Suppressor macrophage treated with lipopolysaccharide for 1 hour (primary cell): ENCODE measurements around the gene ECEL1.
A peak's percentile ranks its signal among the peaks of the same experiment; 100 is the strongest.
"Not testable (repeated sequence)": the region's sequence is repeated elsewhere in the genome, so short reads cannot be mapped to it uniquely, and the experiment has no call there.

Experiments used
- DNase-seq, 3 donors: peaks; one replicate each; pipeline ENCODE4 v3.0.0-alpha.2; 2020 to 2022

ECEL1 gene

GRCh38 chr2:232440220-232441018 is 47.2 kb downstream of the ECEL1 start:
- DNase-seq = peak; percentile 84 to 88 (median 87)

GRCh38 chr2:232439758-232440135 is 47.9 kb downstream of the ECEL1 start:
- no peak for DNase-seq

- DNase-seq = peak; percentile 33 to 51 (median 44)
These were observed 48.5 kb downstream of the ECEL1 start for GRCh38 chr2:232438951-232439757.

- DNase-seq = no peak
These were observed 49.5 kb downstream of the ECEL1 start for GRCh38 chr2:232438091-232438490.

DNA sequence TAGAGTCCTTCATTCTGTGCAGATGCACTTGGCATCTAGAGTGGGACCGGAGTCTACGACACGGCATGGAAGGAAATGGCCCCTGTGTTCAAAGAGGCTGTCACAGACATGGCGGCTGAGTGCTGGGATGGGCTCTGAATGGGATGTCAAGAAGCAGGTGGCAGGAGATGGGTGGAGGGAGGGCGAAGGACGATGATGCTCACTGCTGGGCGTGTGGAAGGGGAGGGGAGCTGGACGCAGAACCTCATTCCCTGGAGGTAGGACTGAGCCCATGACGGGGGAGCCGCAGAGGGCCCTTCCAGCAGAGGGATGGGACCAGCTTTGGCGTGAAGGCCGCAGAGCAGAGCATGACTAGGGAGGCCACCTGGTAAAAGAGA is 50.5 kb downstream of the ECEL1 start:
- no peak for DNase-seq

DNA sequence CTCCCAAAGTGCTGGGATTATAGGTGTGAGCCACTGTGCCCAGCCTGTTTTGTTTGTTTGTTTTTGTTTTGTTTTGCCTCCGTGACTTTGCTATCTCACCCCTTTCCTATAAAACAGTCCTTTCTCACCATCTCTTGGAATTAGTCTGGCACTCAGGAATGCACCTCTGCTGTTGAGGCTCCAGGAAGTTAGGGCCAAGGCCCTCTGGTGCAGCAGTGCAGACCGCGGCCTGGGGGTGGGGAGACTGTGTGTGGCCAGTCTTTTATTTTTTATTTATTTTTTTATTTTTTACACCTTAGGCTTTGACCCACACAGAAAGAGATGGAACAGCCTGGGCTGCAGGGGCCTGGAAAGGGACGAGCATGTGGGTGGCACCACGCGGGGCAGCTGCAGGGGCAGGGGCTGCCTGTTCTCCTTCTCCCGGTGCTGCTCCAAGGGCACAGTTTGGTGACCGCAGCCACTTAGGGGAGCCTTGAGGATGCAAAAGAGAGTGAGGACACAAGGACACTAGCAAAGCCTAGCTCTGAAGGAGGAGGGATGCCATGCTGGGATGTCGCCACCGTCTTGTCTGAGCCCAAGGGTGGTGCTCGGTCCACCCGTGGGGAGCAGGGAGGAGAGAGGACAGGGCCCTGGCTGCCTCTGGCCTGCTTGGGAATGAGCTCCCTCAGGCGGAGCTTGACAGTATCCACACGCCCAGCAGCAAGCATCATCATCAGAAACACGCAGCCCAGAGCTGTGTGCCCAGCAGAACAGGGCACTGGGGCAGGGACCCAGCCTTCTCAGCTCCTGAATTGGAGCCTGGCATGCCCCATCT is 51.0 kb downstream of the ECEL1 start:
- DNase-seq = no peak

GRCh38 chr2:232435805-232436204 is 51.8 kb downstream of the ECEL1 start:
- no peak for DNase-seq

DNA sequence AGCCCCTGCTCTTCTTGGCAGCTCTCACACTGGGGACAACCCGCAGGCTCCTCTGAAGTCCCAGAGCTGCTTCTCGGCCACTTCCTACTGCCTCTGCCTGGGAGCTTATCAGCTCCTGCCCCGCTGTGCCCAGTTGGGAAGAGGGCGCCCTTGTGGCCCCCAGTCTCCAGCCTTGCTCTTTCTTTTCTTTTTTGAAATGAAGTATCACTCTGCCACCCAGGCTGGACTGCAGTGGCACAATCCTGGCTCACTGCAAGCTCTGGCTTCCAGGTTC is 52.3 kb downstream of the ECEL1 start:
- DNase-seq = no peak

DNA sequence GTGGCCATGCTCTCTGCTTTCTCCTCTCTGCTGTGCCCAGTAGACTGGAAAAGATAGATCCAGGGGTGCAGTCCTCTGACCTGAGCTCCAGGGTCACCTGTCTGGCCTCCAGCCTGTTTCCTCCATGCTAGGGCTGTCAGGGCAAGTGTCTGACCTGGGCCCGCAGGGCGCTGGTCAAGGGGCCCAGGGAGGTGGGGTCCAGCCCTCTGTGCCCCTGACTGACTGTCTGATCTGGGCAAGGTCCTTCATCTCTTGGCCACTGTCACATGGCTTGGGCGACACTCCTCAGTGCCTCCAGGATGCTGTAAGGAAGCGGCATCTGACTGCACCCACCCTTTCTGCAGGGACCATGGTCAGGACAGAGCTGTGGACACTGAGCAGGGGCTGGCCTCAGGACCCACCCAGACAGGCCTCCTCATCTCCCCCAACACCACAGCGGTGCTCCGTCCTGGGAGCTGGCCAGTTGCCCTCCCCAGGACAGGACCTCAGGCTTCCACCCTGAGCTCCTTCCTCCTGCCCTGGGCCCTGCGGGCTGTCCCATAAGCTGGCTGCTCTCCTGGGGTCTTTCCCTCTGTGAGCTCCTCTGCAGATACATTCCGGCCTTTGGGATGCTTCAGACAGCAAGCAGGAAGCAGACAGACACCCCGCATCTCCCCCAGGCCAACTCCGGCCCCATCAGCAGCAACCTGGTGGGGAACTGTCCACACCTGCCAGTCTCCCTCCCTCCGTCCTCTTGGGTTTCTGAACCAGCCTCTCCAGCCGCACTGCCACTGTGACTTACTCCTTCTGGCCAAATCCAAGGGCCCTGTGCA is 52.9 kb downstream of the ECEL1 start:
- DNase-seq = no peak

DNA sequence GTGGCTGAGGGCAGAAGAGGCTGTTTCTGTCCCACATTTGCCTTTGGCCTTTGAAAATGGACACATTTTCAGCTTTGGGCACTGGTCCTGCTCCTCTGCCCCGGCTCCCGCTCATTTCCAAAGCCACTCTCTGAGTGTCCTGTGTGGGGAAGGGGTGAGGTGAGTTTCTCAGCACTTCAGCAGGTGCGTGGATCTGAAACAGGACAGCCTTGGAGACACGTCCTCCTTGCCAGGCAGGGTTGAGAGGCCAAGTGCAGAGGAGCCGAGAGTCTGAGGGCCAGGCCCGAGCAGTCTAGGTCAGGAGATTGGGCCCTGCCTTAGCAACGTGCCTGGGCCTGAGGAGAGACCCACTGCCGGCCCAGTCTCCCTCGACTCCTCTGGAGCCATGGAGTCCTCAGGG is 53.5 kb downstream of the ECEL1 start:
- DNase-seq = no peak

- DNase-seq = not testable (repeated sequence)
These were observed 54.0 kb downstream of the ECEL1 start for GRCh38 chr2:232433622-232434021.

DNA sequence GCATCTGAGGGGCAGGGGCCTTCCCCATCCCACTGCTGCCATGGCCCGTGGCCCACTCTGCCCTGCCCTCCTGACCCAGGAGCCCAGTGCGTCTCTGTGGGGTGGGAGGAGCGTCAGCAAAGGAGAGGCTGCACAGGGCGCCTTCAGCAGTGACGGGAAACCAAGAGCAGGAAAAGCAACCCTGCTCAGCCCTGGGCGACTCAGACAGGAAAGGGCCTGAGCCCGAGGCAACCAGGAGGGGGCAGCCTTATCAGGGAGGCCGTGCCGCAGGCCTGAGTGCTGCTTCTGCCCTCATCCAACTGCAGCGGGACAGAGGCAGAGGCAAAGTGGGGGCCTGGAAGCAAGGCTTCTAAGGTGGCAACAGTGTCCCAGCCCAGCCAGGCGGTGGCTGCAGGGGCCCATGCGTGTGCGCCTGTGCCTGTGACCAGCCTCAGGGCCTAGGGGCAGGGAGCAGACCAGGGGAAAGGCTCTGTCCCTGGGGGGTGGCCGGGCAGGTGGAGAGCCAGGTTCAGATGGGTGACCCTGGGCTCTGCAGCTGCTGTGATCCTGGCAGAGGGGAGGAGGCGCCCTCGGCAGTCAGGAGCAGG is 54.9 kb downstream of the ECEL1 start:
- DNase-seq = peak in 1 of 3 donors; percentile 42

DNA sequence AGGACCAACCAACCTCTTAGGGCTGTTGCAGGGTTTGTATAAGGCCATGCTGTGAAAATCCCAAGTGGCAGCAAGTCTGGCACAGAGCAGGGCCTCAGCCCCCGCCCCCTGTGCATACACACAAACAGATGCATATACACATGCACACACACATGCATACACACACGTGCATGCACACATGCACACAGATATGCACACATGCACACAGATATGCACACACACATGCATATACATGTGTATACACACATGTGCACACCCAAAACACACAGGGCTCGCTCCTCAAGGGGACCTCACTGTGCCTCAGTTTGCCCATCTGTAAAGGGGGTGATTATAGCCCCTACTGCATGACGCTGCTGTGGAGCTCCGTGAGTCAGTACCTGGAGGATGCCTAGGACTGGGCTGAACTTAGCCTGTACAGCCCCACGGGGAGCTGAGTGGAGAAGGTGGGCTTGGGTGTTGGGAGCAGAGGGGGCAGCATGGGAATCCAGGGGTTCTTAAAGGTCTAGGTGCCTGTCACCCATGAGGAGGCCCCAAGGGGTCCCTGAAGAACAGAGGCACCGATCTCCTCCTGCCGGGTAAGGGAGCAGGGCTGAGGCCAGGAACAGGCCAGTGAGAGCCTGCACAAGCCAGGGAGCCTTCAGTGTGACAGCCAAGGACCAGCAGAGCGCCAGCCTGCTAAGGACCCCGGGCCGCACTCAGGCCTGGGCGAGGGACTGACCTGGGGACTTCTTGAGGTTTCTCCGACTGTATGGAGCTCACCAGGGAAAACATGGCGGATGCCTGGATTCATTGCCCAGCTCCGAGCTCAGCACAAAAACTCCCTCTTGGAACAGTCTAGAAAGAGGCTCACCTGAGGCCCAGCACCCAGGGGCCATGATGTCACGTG is 55.7 kb downstream of the ECEL1 start:
- DNase-seq = no peak
